ENCODE measurements around the gene SARNP. TPM values are rescaled to one million over a fixed set of nuclear protein-coding genes. Genes with fewer than 3 reads are reported as not detected.

Gene SARNP
- total RNA-seq, 1 donor from 2014 or later: 33.1 TPM

GRCh38 chr12:55861396-55861795 lies 43.9 kb upstream of the SARNP start:
- no peak for DNase-seq (ENCODE audit: extremely low spot score in 2 of 2)
- no peaks in the 10 kb centered on the region for H3K4me1 ChIP-seq
- no peak overlapping the region for H3K27ac ChIP-seq
- no peaks in the 10 kb centered on the region for H3K36me3 ChIP-seq
- no peaks in the 10 kb centered on the region for H3K9me3 ChIP-seq
- no peaks in the 10 kb centered on the region for H3K27me3 ChIP-seq
- TF ChIP-seq POLR2AphosphoS5 (IDR thresholded peaks at IDR 0.05; ENCODE audit: insufficient read depth in 1 of 2, low read depth in 1 of 2) (no peak), POLR2A (IDR thresholded peaks at IDR 0.05) (no peak), CTCF (IDR thresholded peaks at IDR 0.05) (no peak)
- H3K4me3 ChIP-seq: no peak overlapping the region
- intact Hi-C loops (cut with DNase I): no loop called here

- Histone ChIP-seq H3K9me3 (no peaks in the 10 kb centered on the region), H3K36me3 (no peaks in the 10 kb centered on the region), H3K27ac (no peak overlapping the region), H3K27me3 (no peaks in the 10 kb centered on the region), H3K4me3 (no peak overlapping the region), H3K4me1 (peaks cover 11% of the 10 kb centered on the region)
- no peak for DNase-seq (ENCODE audit: extremely low spot score in 2 of 2)
- no peak for TF ChIP-seq POLR2AphosphoS5 (IDR thresholded peaks at IDR 0.05; ENCODE audit: insufficient read depth in 1 of 2, low read depth in 1 of 2)
- no peak for TF ChIP-seq CTCF (IDR thresholded peaks at IDR 0.05)
- TF ChIP-seq POLR2A (IDR thresholded peaks at IDR 0.05): no peak
- intact Hi-C loops (cut with DNase I): no loop called here
Observed at GRCh38 chr12:55852740-55853139, 35.2 kb upstream of the SARNP start.

- DNase-seq (ENCODE audit: extremely low spot score in 2 of 2): no peak
- Histone ChIP-seq H3K9me3 (no peaks in the 10 kb centered on the region), H3K27me3 (no peaks in the 10 kb centered on the region), H3K27ac (no peak overlapping the region), H3K4me1 (peaks cover 15% of the 10 kb centered on the region), H3K4me3 (no peak overlapping the region), H3K36me3 (no peaks in the 10 kb centered on the region)
- TF ChIP-seq CTCF (IDR thresholded peaks at IDR 0.05) (no peak), POLR2AphosphoS5 (IDR thresholded peaks at IDR 0.05; ENCODE audit: insufficient read depth in 1 of 2, low read depth in 1 of 2) (no peak), POLR2A (IDR thresholded peaks at IDR 0.05) (no peak)
- intact Hi-C loops (cut with DNase I): no loop called here
Observed at GRCh38 chr12:55850893-55851292, 33.4 kb upstream of the SARNP start.

GRCh38 chr12:55850401-55850800 lies 32.9 kb upstream of the SARNP start:
- H3K36me3 ChIP-seq: no peaks in the 10 kb centered on the region
- no peaks in the 10 kb centered on the region for H3K27me3 ChIP-seq
- no peak overlapping the region for H3K27ac ChIP-seq
- H3K4me3 ChIP-seq: no peak overlapping the region
- no peak for TF ChIP-seq POLR2A (IDR thresholded peaks at IDR 0.05)
- no peak for TF ChIP-seq POLR2AphosphoS5 (IDR thresholded peaks at IDR 0.05; ENCODE audit: insufficient read depth in 1 of 2, low read depth in 1 of 2)
- no peak for TF ChIP-seq CTCF (IDR thresholded peaks at IDR 0.05)
- intact Hi-C loops (cut with DNase I): no loop called here
- no peaks in the 10 kb centered on the region for H3K9me3 ChIP-seq
- peaks cover 15% of the 10 kb centered on the region for H3K4me1 ChIP-seq
- DNase-seq (ENCODE audit: extremely low spot score in 2 of 2): no peak

GRCh38 chr12:55849616-55850343 lies 32.3 kb upstream of the SARNP start:
- H3K4me1 ChIP-seq: peaks cover 15% of the 10 kb centered on the region
- no peaks in the 10 kb centered on the region for H3K27me3 ChIP-seq
- intact Hi-C loops (cut with DNase I): no loop called here
- H3K36me3 ChIP-seq: no peaks in the 10 kb centered on the region
- H3K4me3 ChIP-seq: no peak overlapping the region
- DNase-seq (ENCODE audit: extremely low spot score in 2 of 2): no peak
- no peak overlapping the region for H3K27ac ChIP-seq
- TF ChIP-seq POLR2A (IDR thresholded peaks at IDR 0.05) (no peak), POLR2AphosphoS5 (IDR thresholded peaks at IDR 0.05; ENCODE audit: insufficient read depth in 1 of 2, low read depth in 1 of 2) (no peak), CTCF (IDR thresholded peaks at IDR 0.05) (no peak)
- no peaks in the 10 kb centered on the region for H3K9me3 ChIP-seq
